Stromal cell of bone marrow (primary cell): ENCODE results near the gene PTP4A1.
"Not testable (repeated sequence)": the region's sequence is repeated elsewhere in the genome, so short reads cannot be mapped to it uniquely, and the experiment has no call there.

Source experiments
- DNase-seq: peaks from one replicate; pipeline ENCODE4 v3.0.0-alpha.2; 2012; ENCODE audit warnings: low read depth

The PTP4A1 gene

DNA sequence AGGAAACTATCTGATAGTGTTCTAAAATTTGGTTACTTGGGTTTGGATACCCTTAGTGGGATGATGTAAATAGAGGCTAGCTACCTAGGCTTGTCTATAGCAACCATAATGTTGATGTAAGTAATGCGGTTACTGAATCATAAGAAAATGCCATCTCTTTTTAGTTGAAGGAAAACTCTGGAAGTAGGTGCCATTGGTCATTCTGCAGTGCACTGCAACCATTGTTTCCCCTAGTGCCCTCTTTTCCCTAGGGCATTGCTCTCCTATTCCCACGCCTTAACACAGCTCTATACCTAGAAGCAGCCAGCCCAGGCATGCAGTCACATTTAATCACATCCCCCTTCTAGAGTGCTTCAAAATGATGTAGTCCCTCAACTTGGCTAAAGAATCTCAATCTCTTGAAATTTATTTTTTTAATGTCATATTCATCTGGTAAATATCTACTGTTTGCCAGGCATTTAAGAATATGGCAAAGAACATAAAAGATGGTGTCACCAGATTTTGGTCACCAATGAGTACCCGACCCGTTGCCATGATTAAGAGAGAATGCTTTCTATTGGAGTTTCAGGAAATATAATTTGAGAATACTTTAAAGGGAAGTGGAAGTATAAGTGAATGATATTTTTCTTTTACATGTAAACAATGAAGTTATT, 10.4 kb downstream of the PTP4A1 start:
- DNase-seq: no peak

DNA sequence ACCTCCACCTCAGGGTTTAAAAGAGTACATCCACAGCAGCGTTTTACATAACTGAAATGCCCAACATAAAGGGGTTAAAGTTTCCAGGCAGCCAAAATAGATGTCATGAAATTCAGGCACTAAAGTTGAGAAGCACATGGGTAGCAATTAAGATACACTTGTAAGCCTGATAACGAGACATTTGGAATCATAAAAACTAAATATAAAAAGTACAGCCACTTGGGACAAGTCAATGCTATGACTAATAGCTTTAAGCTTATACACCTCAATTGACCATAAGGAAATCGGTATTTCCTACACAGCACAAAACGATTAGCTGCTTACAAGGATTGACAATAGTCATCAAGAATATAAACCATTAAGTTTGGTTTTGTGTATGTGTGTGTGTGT, 11.8 kb downstream of the PTP4A1 start:
- DNase-seq: no peak

DNA sequence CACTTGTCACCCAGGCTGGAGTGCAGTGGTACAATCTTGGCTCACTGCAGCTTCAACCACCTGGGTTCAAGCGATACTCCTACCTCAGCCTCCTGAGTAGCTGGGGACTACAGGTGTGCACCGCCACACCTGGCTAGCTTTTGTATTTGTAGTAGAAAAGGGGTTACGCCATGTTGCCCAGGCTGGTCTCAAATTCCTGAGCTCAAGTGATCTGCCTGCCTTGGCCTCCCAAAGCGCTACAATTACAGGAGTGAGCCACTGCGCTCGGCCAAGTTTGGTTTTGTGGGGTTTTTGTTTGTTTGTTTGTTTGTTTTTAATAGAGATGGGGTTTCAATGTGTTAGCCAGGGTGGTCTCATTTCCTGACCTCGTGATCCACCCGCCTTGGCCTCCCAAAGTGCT, 12.3 kb downstream of the PTP4A1 start:
- DNase-seq: no peak

- not testable (repeated sequence) for DNase-seq
Measured at GRCh38 chr6:63585652-63586051, 13.4 kb downstream of the PTP4A1 start.

DNA sequence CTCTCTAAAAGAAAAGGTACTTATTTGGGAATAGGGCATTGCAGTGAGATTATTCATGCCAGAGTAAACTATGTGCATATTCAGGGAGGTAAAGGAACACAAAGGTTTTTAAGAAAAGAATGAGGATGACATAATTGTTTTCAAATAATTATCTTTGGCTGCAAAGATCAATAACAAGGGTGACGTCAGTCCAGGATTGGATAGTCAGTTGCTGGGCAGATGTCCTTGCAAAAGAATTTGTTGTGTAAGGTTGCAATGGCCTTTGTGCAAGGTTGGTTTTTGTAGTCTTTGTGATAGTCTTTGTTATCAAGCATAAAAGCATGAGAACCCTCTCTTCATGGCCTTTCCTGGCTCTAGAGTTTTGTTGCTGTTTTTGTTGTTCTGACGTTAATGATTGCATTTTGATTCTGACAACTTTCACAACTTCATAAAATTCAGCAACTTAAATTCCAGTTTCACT, 17.7 kb downstream of the PTP4A1 start:
- no peak for DNase-seq

DNA sequence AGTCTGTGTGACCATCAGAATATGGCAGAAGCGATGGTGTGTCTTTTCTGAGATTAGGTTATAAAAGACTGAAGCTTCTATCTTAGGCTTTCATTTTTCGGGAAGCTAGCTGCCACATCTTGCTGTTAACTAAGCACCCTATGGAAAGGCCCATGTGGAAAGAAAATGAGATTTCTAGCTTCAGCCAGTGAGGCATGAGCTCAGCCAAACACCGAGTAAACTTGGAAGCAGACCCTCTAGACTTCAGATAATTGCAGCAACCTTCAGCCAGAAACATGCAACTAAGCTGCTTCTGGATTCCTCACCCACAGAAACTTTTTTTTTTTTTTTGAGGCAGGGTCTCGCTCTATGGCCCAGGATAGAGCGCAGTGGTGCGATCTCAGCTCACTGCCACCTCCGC, 20.6 kb downstream of the PTP4A1 start:
- no peak for DNase-seq

GRCh38 chr6:63597141-63598048, 25.1 kb downstream of the PTP4A1 start:
- no peak for DNase-seq

- peak; percentile 31 for DNase-seq
Measured at GRCh38 chr6:63598049-63599036, 26.1 kb downstream of the PTP4A1 start.

- DNase-seq: no peak
Measured at GRCh38 chr6:63599243-63599642, 27.0 kb downstream of the PTP4A1 start.

- DNase-seq: no peak
Measured at GRCh38 chr6:63600136-63600535, 27.9 kb downstream of the PTP4A1 start.

- DNase-seq: no peak
Measured at GRCh38 chr6:63609231-63609630, 37.0 kb downstream of the PTP4A1 start.

- no peak for DNase-seq
Measured at GRCh38 chr6:63610944-63611343, 38.7 kb downstream of the PTP4A1 start.

GRCh38 chr6:63611560-63611959, 39.3 kb downstream of the PTP4A1 start:
- no peak for DNase-seq

GRCh38 chr6:63615590-63615989, 43.3 kb downstream of the PTP4A1 start:
- no peak for DNase-seq
